Body of pancreas (tissue), 4 donors: ENCODE results near the gene ACSL1. TPM values are rescaled to one million over a fixed set of nuclear protein-coding genes. Genes with fewer than 3 reads are reported as not detected.
A peak's percentile ranks its signal among the peaks of the same experiment; 100 is the strongest.

Source experiments
- ATAC-seq: fragments of 150-250 bp; one replicate; pipeline ENCODE4 v1.9.1; 2016
- DNase-seq, 4 donors: peaks; one replicate each; pipeline ENCODE4 v3.0.0-alpha.2; 2019
- H3K27ac ChIP-seq, 4 donors: fragments of 200-600 bp; sonication (generic); 1 replicate in 3 of 4; 2 replicates in 1 of 4; pipeline versions ENCODE4 v1.5.1 to v1.6.1; 2016 to 2019; ENCODE audit warnings: mild to moderate bottlenecking in 1 of 4, mixed read lengths in 1 of 4, moderate library complexity in 1 of 4
- H3K27me3 ChIP-seq, 2 donors: fragments of 200-600 bp; sonication (generic); one replicate each; pipeline ENCODE4 v1.6.0; 2016; ENCODE audit warnings: mild to moderate bottlenecking in 1 of 2
- H3K36me3 ChIP-seq, 2 donors: fragments of 200-600 bp; sonication (generic); replicated peaks in 1 of 2; 2 replicates each; pipeline ENCODE4 v1.5.1; 2016; ENCODE audit warnings: low read depth in 2 of 2; ENCODE audit not compliant: insufficient read depth in 1 of 2
- H3K4me1 ChIP-seq: fragments of 200-600 bp; sonication (generic); one replicate; pipeline ENCODE4 v1.6.0; 2016
- H3K4me3 ChIP-seq, 2 donors: fragments of 200-600 bp; sonication (generic); 1 replicate in 1 of 2; 2 replicates in 1 of 2; pipeline ENCODE4 v1.5.1; 2016 to 2019
- H3K9me3 ChIP-seq, 3 donors: fragments of 200-600 bp; sonication (generic); 1 replicate in 2 of 3; 2 replicates in 1 of 3; pipeline ENCODE4 v1.5.1; 2016
- CTCF ChIP-seq, 7 experiments: fragments of 450-650 bp in 4 of 7; fragments of 200-600 bp in 3 of 7; sonication (generic) in 3 of 7; IDR thresholded peaks; one replicate each; pipeline ENCODE4 v1.5.1; 2016 to 2019; ENCODE audit warnings: antibody characterized with exemption in 7 of 7
- POLR2A ChIP-seq, 3 donors: fragments of 450-650 bp; IDR thresholded peaks; one replicate each; pipeline ENCODE4 v1.6.1; 2016; ENCODE audit warnings: antibody characterized with exemption in 3 of 3, mild to moderate bottlenecking in 2 of 3
- WGBS, 2 donors: methylation state at CpG; one replicate each; pipeline ENCODE4 v1.1.5; 2017; 5-methylcytosine and 5-hydroxymethylcytosine counted together
- intact Hi-C: fragments of 100-400 bp; cut with DNase I; formaldehyde crosslinking; loops from one replicate; pipeline ENCODE4 v1.15.1; 2023
- total RNA-seq, 2 donors: library from RNA; depleted of rRNA; stranded (reverse); fragments of >200 nt; gene quantifications; one replicate each; pipeline ENCODE4 v1.1.0, GENCODE V29; 2016

ACSL1 gene
- total RNA-seq, 2 donors from 2014 or later: 36.6 to 193 TPM

- H3K4me1 ChIP-seq: peaks cover 13% of the 10 kb centered on the region
- DNase-seq (peak; percentile 98), ATAC-seq (peak; percentile 99)
- peak in 2 of 3 donors; percentile 69 to 70 for TF ChIP-seq POLR2A (IDR thresholded peaks at IDR 0.05)
- peak in 2 of 7 experiments; percentile 15 to 29 for TF ChIP-seq CTCF (IDR thresholded peaks at IDR 0.05)
- no peaks in the 10 kb centered on the region for H3K9me3 ChIP-seq
- intact Hi-C loops: no loop called here
- WGBS, 2 donors: 0% methylated on average over 18 to 68 of the region's 69 CpGs
- no peaks in the 10 kb centered on the region for H3K27me3 ChIP-seq
- H3K27ac ChIP-seq: peak within 1 kb of the TSS in 3 of 4 donors; percentile 57 to 78 (median 66)
- H3K4me3 ChIP-seq: peak within 1 kb of the TSS; percentile 53 to 82
- H3K36me3 ChIP-seq: no peaks in the 10 kb centered on the region
Measured at GRCh38 chr4:184733654-184734524, 91.9 kb downstream of the ACSL1 start, which contains the start of gene CENPU. CENPU (minus strand) TSS chr4:184734096; CDS start chr4:184734062, 34 bp downstream.

- intact Hi-C loops: no loop called here
- TF ChIP-seq POLR2A (IDR thresholded peaks at IDR 0.05) (no peak), CTCF (IDR thresholded peaks at IDR 0.05) (no peak)
- DNase-seq (no peak), ATAC-seq (no peak)
- Histone ChIP-seq H3K27me3 (no peaks in the 10 kb centered on the region), H3K4me3 (no peak overlapping the region), H3K9me3 (no peaks in the 10 kb centered on the region), H3K4me1 (peaks cover 13% of the 10 kb centered on the region), H3K36me3 (no peaks in the 10 kb centered on the region), H3K27ac (no peak overlapping the region)
- WGBS, 2 donors: 62 to 64% methylated on average over 4 of the region's 4 CpGs
Measured at GRCh38 chr4:184732126-184732525, 93.6 kb downstream of the ACSL1 start.

- H3K4me1 ChIP-seq: peaks cover 13% of the 10 kb centered on the region
- H3K9me3 ChIP-seq: no peaks in the 10 kb centered on the region
- no peak overlapping the region for H3K4me3 ChIP-seq
- 64 to 73% methylated on average over 6 of the region's 6 CpGs for WGBS, 2 donors
- H3K27me3 ChIP-seq: no peaks in the 10 kb centered on the region
- no peak overlapping the region for H3K27ac ChIP-seq
- ATAC-seq (no peak), DNase-seq (no peak)
- no peaks in the 10 kb centered on the region for H3K36me3 ChIP-seq
- intact Hi-C loops: no loop called here
- TF ChIP-seq POLR2A (IDR thresholded peaks at IDR 0.05) (no peak), CTCF (IDR thresholded peaks at IDR 0.05) (no peak)
Measured at GRCh38 chr4:184731056-184731455, 94.7 kb downstream of the ACSL1 start.

- no peak for TF ChIP-seq POLR2A (IDR thresholded peaks at IDR 0.05)
- TF ChIP-seq CTCF (IDR thresholded peaks at IDR 0.05): no peak
- H3K27me3 ChIP-seq: no peaks in the 10 kb centered on the region
- peaks cover 13% of the 10 kb centered on the region for H3K4me1 ChIP-seq
- no peak for DNase-seq
- no peaks in the 10 kb centered on the region for H3K36me3 ChIP-seq
- no peak for ATAC-seq
- H3K27ac ChIP-seq: no peak overlapping the region
- no peaks in the 10 kb centered on the region for H3K9me3 ChIP-seq
- intact Hi-C loops: no loop called here
- H3K4me3 ChIP-seq: no peak overlapping the region
- WGBS, 2 donors: 77 to 83% methylated on average over 5 of the region's 5 CpGs
Measured at GRCh38 chr4:184729946-184730345, 95.8 kb downstream of the ACSL1 start.
